GM19395 (cell line): Measurements from ENCODE around the gene SETSIP.
"Not testable (repeated sequence)": the region's sequence is repeated elsewhere in the genome, so short reads cannot be mapped to it uniquely, and the experiment has no call there.

Source experiments
- ATAC-seq: cut with Tn5 transposase; IDR thresholded peaks from one replicate; pipeline ENCODE4 v1.9.1; 2021; ENCODE audit warnings: mild to moderate bottlenecking, moderate library complexity; ENCODE audit not compliant: unreplicated experiment

Gene SETSIP, protein sequence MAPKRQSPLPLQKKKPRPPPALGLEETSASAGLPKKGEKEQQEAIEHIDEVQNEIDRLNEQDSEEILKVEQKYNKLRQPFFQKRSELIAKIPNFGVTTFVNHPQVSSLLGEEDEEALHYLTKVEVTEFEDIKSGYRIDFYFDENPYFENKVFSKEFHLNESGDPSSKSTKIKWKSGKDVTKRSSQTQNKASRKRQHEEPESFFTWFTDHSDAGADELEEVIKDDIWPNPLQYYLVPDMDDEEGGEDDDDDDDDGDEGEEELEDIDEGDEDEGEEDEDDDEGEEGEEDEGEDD

GRCh38 chr1:92075311-92075710, at the start of gene SETSIP:
Gene SETSIP, minus strand, starts transcription at chr1:92075411. Its CDS starts 0 bp downstream, at chr1:92075411.
- ATAC-seq, result no peak

GRCh38 chr1:92123868-92124267, 48.7 kb upstream of the SETSIP start:
- ATAC-seq, result no peak

- no peak for ATAC-seq
These were observed 43.6 kb upstream of the SETSIP start for GRCh38 chr1:92118826-92119225.

GRCh38 chr1:92117526-92117925, 42.3 kb upstream of the SETSIP start:
- no peak for ATAC-seq

DNA sequence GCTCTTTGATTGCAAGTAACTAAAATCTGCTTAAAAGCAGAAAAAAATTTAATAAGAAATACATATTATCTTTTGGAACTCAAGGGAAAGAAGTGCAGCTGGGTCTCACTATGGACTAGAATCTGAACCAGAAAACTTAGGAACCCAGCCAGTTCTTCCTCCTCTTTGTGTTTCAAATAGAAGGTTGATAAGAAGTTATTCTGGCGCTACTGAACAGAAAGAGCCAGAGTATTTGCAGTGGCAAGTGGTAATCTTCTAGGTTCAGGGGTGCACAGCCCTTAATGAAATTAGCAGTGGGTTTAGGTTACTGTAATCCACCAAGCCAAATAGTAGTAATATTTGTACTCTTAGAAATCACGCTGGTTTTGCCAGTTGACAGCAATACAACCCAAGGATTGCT, 33.4 kb upstream of the SETSIP start:
- no peak for ATAC-seq

- no peak for ATAC-seq
These were observed 30.4 kb upstream of the SETSIP start for GRCh38 chr1:92105546-92106081.

- ATAC-seq, result no peak
These were observed 21.1 kb upstream of the SETSIP start for GRCh38 chr1:92096317-92096716.

DNA sequence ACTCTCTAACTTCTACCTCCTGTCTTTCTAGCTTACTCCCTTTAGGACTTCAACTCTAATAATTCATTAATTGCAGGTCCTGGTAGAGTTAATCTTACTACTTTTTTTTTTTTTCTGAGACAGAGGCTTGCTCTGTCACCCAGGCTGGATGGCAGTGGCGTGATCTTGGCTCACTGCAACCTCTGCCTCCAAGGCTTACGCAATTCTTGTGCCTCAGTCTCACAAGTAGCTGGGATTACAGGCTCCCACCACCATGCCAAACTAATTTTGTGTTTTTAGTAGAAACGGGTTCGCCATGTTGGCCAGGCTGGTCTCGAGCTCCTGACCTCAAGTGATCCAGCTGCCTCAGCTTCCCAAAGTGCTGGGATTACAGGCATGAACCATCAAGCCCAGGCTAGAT, 20.7 kb upstream of the SETSIP start:
- no peak for ATAC-seq

DNA sequence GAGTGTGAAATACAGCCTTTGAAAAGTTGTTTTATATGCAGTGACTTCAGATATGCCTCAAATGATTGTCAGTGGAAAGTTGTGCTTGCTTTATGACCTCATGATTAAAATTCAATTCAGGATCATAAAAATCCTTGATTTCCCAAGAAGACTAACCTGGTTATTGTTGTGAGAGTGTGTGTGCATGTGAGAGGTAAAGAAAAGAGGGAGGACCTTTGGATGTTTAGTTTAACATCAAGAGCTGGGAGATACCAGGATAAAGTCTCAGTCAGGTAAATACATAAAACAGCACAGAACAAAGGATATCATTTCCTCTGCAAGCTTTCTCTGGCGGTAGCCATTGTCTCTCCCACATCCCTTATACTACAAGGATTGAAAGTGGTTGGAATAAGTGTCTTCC, 19.4 kb upstream of the SETSIP start:
- no peak for ATAC-seq

- no peak for ATAC-seq
These were observed 18.9 kb upstream of the SETSIP start for GRCh38 chr1:92094090-92094489.

DNA sequence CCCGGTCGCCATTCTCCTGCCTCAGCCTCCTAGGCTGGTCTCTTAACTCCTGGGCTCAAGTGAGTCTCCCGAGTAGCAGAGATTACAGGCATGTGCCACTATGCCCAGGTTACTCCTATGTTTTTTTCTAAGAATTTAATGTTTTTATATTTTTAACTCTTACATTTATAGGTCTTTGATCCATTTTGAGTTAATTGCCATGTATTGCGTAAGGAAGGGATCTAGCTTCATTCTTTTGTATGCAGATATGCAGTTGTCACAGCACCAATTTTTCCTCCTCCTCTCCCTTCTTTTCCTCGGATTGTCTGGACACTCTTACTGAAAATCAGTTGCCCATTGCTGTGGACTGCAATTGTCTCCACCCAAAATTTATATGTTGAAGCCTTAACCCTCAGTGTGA, 16.4 kb upstream of the SETSIP start:
- ATAC-seq, result no peak

- no peak for ATAC-seq
These were observed 12.3 kb upstream of the SETSIP start for GRCh38 chr1:92087542-92087941.

DNA sequence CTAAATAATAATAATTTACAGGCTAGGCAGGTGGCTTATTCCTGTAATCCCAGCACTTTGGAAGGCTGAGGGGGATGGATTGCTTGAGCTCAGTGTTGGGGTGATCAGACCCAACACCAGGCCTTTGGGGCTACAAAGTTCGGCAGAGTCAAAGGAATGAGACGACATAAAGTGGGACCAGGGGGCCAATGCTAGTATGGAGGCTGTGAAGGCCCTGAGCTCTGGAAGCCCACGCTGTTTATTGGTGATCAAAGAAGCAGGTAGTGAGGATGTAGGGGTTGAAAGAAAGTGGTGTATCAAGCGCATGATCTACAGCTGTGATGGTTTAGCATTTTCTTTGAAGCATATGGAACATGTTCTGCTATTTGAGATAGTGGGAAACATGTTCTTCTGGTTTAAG, 10.5 kb upstream of the SETSIP start:
- no peak for ATAC-seq

DNA sequence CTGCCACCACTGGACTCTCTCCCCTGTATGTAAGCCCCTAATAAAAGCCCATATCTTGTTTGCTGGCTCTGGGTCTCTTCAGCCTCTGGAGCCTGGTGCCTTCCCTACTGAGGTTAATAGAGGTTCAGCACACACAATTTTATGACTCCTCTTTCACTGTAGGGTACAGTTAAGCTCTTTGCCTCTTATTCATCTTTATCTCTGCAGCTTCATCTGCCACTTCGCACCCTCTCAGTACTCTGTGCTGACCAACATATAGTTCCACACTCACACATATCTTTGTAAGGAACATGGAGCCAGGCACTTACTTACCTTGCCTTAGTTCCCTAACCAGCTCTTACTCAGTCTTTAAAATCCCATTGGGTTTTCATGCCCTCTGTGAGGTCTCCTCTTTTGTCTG, 9.4 kb upstream of the SETSIP start:
- no peak for ATAC-seq

- ATAC-seq, result no peak
These were observed 5.8 kb upstream of the SETSIP start for GRCh38 chr1:92081031-92081430.

DNA sequence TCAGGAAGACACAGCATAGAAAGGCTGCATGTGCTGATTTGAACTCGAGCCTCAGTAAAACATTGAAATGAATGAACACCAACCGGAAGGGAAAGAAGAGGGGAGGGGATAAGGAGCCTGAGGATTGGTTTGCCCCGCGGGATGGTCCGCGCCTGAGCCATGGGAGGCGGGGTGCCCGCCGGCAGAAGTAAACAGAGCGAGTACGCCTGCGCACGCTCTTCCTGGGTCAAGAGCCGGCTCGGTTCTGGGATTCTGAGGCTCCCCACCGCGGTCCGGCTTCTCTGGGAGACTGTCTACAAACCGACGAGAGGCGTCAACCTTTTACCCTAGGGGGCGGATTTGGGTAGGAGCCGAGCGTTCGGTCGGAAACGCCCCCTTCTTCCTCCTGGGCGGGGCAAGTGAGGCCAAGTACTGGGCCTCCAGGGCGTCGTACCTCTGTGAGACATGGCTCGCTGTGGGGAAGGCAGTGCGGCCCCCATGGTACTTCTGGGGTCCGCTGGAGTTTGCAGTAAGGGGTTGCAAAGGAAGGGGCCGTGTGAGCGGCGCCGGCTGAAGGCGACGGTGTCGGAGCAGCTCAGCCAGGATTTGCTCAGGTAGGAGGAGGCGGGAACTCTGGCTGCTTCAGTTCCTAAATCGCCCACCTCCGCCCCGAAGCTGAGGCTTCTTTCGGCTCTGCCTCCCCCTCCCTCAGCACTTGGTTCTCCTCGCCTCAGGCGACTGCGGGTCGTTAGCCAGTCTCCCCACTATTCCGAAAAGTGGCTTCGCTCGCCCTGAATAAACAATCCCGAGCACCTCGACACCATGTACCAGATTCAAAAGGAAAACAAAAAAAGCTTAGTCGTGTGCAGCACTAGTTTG, 5.1 kb upstream of the SETSIP start, which contains the start of gene BTBD8:
BTBD8 (plus strand) TSS at position 218 of the 858 bp plus-strand sequence; CDS start at position 445, 227 bp downstream.
- peak; percentile 96 for ATAC-seq

DNA sequence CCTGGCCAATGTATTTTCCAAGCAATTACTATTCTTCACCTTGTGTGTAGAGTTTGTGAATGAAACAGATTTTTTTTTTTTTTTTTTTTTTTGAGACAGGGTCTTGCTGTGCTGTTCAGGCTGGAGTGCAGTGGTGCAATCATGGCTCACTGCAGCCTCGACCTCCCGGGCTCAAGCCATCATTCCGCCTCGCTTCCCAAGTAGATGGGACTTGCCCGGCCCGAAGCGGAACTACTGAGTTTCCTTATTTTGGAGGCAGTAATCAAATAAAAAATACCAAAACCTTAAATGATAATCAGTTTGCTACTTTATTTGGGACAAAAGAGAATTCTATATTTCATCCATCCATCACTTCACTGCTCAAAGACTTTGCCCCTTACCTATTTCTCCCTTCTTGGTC, 4.2 kb upstream of the SETSIP start:
- no peak for ATAC-seq

- ATAC-seq, result not testable (repeated sequence)
These were observed 2.9 kb upstream of the SETSIP start for GRCh38 chr1:92078077-92078476.

DNA sequence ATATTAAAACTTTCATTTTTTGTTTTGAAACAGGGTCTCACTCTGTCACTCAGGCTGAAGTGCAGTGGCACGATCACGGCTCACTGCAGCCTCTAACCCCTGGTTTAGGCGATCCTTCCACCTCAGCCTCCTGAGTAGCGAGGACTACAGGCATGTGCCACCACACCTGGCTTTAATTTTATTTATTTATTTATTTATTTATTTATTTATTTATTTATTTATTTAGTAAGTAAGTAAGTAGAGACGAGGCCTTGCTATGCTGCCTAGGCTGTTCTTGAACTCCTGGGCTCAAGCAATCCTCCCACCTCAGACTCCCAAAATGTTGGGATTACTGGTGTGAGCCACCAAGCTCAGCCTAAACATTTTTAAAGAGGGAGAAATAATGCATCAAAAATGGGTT, 1.2 kb upstream of the SETSIP start:
- ATAC-seq, result no peak

GRCh38 chr1:92074446-92074845, 765 bp downstream of the SETSIP start:
- not testable (repeated sequence) for ATAC-seq

- ATAC-seq, result no peak
These were observed 4.3 kb downstream of the SETSIP start for GRCh38 chr1:92070892-92071291.

- ATAC-seq, result no peak
These were observed 8.9 kb downstream of the SETSIP start for GRCh38 chr1:92066321-92066720.
